Daoy (cell line): ENCODE data around the gene CERT1. TPM values are rescaled to one million over a fixed set of nuclear protein-coding genes. Genes with fewer than 3 reads are reported as not detected.

Source experiments
- DNase-seq: peaks from one replicate; pipeline ENCODE4 v3.0.0-alpha.2; 2015; ENCODE audit warnings: low read depth
- total RNA-seq: library from RNA; depleted of rRNA; stranded (reverse); fragments of >200 nt; shearing (Covaris generic); gene quantifications from 2 replicates; pipeline ENCODE4 v1.2.3, GENCODE V29; 2014

Gene CERT1
- total RNA-seq, 1 experiment from 2014 or later: 12.5 TPM

DNA sequence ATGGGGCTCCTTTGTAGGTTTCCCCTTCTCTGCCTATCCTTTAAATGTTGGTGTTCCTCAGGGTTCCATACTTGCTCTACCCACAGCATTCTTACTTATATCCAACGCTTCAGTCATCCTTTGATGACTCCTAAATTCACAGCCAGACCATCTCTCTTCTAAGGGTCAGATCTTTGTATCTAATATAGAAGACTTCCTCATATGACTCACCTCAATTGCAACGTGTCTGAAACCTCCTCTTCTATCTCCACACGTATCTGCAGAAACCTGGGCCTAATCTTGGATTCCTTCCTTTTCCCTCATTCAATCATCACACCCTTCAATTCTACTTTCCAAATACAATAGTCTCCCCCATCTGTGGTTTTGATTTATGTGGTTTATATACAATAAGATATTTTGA lies 106.1 kb downstream of the CERT1 start:
- DNase-seq: no peak

GRCh38 chr5:75395277-75395676 lies 116.2 kb downstream of the CERT1 start:
- no peak for DNase-seq

GRCh38 chr5:75389430-75389829 lies 122.0 kb downstream of the CERT1 start:
- DNase-seq: no peak

- no peak for DNase-seq
Observed at GRCh38 chr5:75387806-75388205, 123.6 kb downstream of the CERT1 start.

DNA sequence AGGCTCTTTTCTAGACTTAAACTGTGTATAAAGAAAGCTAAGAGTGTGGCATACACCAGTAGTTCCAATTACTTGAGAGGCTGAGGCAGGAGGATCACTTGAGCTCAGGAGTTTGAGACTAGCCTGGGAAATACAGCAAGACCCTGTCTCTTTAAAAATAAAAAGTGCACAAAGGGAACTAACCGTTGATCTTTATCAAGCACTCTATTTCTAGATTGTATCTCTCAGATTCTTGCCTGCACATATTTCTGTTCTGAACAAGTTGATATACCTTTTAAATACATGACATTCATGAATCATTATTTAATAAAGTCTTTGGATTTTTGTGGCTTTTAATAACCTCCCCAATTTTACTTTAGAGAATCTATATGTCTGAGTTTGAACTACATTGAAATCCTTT lies 127.2 kb downstream of the CERT1 start:
- no peak for DNase-seq

DNA sequence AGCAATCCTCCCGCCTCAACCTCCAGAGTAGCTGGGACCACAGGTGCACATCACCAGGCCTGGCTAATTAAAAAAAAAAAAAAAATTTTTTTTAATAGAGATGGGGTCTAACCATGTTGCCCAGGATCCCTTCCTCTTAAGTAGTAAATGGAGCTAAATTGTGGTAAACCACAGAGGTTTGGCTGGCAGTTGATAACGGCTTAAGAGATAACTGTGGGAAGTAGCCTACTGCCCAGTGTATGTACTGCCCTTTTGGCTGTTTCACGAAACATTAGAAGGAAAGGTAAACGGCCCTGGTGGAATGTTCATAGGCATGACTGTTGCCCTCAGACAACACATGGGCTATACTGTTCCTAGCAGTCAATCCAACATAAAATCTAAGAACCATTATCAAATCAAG lies 130.0 kb downstream of the CERT1 start:
- DNase-seq: no peak

DNA sequence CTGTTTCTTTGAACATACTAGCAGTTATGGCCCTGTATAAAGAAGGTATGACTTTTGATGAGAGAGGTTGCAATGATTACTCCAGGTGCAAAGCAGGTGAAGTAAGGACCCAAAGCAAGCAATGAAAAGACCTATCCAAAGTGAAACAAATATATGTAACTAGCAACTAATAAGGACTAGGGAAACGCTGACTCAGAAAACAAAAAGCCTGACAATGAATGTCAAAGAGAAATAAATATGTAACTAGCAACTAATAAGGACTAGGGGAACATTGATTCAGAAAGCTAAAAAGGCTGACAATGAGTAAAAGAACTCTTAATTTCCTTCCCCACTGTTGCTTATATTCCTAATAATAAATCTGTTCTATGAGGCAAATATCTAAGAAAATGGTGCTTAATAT lies 131.3 kb downstream of the CERT1 start:
- DNase-seq: no peak

DNA sequence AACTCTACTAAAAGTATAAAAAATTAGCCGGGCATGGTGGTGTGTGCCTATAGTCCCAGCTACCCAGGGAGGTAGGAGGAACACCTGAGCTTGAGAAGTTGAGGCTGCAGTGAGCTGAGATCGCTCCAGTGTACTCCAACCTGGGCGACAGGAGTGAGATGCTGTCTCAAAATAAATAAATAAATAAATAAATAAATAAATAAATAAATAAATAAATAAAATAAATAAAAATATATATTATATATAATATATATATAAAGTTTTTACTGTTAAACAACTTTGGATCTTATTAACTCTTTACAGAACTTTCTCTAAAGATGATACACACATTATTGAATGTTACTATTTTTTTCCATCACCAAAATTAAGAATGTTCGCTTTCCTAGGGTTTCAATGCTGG lies 136.0 kb downstream of the CERT1 start:
- DNase-seq: no peak

DNA sequence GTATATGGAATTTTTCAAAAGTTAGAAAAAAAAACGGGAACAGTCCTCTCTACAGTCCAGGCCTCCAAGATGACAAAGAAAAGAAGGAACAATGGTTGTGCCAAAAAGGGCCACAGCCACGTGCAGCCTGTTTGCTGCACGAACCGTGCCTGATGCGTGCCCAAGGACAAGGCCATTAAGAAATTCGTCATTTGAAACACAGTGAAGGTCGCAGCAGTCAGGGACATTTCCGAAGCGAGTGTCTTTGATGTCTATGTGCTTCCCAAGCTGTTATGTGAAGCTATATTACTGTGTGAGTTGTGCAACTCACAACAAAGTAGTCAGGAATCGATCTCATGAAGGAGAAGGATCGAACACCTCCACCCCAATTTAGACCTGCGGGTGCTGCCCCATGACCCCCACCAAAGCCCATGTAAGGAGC lies 137.0 kb downstream of the CERT1 start:
- no peak for DNase-seq

GRCh38 chr5:75373862-75374261 lies 137.6 kb downstream of the CERT1 start:
- DNase-seq: no peak

GRCh38 chr5:75368391-75368790 lies 143.0 kb downstream of the CERT1 start:
- DNase-seq: no peak

DNA sequence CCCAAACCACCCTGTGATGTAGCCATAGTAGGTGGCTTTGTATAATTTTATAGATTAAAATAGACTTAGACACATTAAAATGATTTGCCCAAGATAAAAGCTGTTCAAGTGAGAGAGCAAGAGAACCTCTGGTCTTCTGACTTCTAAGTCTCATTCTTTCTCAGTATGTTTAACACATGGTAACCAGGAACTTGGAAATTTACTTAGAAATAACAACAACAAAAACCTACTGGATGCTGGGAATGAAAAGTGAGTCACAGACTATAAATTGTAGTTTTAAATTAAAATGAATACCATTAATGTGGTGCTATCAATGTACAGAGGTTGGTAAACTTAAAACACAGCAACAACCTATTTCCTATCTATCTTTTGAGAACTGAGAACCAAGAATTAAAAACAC lies 144.0 kb downstream of the CERT1 start:
- no peak for DNase-seq

GRCh38 chr5:75366787-75367186 lies 144.6 kb downstream of the CERT1 start:
- DNase-seq: no peak

GRCh38 chr5:75365740-75366139 lies 145.7 kb downstream of the CERT1 start:
- no peak for DNase-seq

- DNase-seq: no peak
Observed at GRCh38 chr5:75364571-75365280, 146.7 kb downstream of the CERT1 start.

DNA sequence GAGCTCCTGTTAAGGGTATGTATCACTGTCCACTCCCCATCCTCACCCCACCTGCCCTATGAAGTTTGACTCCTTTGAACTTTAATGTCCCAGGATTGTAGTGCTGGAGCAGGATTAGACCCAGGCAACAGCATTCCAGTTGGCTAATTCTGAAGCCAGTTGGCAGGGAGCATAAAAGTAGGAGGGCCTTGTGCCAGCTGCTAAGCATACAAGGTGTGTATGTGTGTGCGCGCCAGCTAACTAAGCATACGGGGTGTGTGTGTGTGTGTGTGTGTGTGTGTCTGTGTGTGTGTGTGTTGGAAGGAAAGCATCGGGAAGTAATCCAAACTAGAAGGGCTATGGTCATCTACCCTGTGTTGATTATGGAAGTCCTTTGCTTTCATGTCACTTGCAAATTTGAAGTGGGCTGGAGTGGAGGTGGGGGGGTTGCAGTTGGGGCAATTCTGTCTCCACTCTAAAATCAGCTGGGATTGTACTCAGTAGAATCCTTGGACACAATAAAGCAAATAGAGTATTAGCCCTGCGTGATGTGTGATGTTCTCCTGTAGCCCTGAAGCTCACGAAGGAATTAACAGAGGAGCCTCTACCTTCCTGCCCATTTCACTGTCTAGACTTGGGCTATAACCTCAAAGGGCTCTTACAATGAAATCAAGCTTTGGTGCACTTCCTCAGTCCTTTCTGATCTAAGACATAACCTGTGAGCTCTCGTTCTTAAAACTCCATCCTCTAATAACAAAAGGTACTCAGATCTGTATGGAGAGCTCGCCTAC lies 147.5 kb downstream of the CERT1 start:
- no peak for DNase-seq

DNA sequence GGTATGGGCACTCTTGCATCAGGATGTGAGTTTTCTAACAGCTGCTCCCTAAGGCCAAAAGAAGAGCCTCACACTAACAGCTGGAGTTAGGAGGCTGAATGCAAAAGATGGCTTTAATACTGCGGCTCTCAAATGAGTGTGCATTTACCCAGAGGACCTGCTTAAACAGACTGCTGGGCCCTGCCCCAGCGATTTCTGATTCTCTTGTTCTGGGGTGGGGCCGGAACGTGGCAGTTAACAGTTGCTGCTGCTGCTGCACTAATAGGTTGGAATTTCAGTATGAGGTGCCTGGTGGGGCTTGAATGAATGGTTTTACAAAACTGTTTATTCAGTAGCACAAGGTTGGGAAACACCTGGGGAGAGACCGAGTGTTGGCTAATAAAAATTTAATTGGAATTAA lies 148.3 kb downstream of the CERT1 start:
- DNase-seq: no peak

DNA sequence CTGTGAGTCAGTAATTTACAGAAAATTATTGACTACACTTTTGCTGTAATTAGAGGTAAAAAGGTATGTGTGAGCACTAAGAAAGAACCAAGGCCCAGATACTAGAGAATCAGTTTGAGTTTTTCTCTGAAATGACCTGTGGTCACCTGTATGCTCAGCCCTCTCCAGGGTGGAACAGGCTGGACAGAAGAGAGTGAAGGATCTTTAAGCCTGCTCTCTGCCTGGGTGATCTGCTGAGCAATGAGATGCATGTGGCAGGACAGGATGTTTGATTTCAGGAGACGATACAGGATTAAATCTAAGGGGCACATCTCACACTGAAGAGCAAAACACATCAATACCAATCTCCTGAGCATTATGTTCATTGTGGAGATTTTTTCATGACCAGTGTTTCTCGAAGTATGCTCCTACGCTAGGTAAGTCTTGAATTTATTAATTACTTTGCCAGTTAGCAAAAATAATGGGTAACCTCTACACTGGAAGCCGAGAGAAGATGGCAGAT lies 148.9 kb downstream of the CERT1 start:
- DNase-seq: no peak

DNA sequence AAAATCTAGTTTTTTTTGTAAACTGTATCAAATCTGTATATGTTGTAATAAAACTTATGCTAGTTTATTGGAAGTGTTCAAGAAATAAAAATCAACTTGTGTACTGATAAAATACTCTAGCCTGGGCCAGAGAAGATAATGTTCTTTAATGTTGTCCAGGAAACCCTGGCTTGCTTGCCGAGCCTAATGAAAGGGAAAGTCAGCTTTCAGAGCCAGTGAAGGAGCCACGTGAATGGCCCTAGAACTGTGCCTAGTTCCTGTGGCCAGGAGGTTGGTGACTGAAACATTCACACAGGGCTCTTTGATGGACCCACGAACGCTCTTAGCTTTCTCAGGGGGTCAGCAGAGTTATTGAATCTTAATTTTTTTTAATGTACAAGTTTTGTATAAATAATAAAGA lies 150.1 kb downstream of the CERT1 start:
- no peak for DNase-seq

DNA sequence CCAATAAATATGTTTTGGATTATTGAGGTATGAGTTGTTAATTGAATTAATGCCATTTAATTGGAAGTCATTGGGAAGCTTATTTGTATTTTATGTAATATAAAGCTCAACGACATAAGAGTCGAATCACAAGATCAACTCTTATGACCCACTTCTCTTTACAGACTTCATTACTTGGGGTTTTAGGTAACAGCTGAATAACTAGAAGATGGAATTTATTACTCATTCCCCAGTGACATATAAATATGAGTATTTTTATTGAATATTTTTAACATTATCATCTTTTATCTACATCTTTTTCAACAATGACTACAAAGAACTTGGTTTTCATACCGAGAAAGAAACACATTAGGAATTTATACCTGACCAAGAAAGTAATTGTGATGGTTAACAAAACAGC lies 153.3 kb downstream of the CERT1 start:
- DNase-seq: no peak

GRCh38 chr5:75356719-75357118 lies 154.7 kb downstream of the CERT1 start:
- DNase-seq: no peak

DNA sequence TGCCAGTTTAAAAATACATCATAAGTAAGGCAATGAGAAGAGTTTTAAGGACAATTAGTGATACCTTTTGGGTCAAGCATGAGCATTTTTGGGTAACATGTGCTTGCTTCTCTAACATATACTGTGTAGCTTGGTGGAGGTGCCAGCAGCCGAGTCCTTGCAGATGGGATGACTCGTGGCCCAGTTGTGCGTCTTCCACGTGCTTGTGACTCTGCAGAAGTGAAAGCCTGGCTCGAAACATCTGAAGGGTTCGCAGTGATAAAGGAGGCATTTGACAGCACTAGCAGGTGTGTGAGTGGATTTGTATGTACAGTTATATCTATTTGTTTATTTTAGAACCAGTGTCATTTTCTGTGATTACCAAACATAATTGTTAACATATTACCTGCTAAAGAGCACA lies 156.2 kb downstream of the CERT1 start:
- no peak for DNase-seq
